T follicular helper cell (primary cell): Measurements from ENCODE around the gene RHBDD3.

ENCODE experiments used
- DNase-seq: peaks from one replicate; pipeline ENCODE4 v3.0.0-alpha.2; 2020; ENCODE audit warnings: low read depth

The RHBDD3 gene

GRCh38 chr22:29269731-29270474, 2.1 kb upstream of the RHBDD3 start:
- no peak for DNase-seq

DNA sequence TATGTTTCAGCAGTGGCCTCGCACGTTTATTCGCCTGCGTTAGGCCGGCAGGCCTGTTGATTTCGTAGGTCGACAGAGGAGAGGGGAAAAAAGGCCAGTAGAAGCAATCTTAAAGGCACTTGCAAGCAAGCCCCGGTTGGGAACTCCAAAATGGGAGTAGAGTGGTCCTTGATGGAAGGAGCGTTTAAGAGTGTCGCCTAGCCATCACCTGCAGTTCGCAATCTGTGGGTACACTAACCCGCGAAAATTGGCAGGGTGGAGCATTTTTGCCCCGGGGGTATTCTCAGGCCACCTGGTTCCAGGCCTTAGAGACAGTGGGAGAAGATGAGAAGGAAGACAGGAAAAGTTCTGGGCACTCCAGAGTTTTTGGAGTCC, 1.4 kb upstream of the RHBDD3 start:
- no peak for DNase-seq

- peak; percentile 19 for DNase-seq
Measured at GRCh38 chr22:29268511-29269229, 889 bp upstream of the RHBDD3 start.

GRCh38 chr22:29267462-29267857, 321 bp downstream of the RHBDD3 start:
- no peak for DNase-seq

- DNase-seq: no peak
Measured at GRCh38 chr22:29266564-29267461, 968 bp downstream of the RHBDD3 start.

DNA sequence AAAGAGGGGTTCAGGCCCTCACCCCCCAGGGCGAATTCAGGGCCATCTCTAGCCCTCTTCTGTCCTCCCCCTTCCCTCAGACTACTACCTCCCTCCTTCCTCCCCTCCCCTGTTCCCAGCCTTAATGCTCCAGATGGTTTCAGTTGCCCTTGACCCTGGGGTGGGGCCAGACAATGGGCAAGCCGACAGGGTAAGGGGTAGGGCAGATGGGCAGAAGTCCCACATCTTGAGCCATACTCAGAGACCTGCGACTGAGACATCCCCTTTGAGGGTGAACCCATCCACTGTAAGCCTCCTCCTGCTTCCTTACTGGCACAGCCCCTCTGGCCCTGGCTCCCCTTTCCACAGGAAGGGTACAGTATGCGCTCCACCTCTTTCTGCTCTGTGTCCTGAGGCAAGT, 1.9 kb downstream of the RHBDD3 start:
- DNase-seq: no peak

DNA sequence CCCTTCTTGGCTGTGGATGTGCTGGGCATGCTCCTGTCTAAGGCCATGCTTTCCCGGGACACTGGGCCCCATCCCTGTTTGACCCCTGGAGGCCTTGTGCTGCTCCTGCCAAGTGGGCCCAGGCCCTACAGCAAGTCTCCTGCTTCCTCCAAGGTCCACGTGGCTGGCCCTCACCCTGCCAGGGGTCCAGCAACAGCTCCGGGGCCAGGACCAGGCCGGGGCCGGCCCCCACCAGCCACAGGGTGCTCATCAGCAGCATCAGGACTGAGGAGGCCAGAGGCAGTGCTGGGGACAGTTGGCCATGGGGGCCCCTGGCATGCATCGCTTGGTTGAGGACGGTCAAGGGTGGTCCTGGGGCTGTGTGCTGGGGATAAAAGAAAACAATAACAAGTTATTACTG, 2.5 kb downstream of the RHBDD3 start:
- no peak for DNase-seq

GRCh38 chr22:29263791-29264276, 3.9 kb downstream of the RHBDD3 start:
- DNase-seq: no peak

DNA sequence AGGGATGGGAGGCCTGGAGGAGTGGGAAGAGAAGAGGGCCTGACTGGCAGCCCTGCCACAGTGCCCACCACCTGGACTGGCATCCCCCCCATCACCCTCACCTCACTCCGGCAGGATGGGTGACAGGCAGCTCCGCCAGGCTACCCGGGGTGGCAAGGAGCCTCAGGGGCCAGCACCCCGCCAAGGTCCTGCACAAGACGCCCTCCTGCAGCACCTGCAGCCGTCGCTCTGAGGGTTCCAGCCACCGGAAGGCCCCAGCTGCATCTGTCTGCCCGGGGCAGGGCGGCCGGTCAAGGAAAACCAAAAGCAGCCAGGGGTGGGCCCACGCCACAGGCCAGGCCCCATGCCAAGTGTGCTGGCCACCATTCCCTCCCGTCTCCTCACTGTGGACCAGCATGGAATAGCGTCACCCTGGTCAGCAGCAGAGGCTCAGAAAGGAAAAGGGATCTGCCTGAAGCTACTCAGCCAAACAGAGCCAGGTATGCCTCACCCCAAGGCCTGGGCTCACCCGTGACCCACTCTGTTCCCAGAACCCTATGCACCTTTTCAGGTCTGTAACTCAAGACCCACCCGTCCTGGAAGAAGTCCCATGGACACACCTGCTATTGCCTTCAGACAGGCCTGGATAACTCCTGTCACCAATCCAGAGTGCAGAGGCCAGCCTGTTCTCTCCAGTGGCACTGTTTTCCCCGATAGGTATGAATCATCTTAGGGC, 7.0 kb downstream of the RHBDD3 start:
- no peak for DNase-seq

DNA sequence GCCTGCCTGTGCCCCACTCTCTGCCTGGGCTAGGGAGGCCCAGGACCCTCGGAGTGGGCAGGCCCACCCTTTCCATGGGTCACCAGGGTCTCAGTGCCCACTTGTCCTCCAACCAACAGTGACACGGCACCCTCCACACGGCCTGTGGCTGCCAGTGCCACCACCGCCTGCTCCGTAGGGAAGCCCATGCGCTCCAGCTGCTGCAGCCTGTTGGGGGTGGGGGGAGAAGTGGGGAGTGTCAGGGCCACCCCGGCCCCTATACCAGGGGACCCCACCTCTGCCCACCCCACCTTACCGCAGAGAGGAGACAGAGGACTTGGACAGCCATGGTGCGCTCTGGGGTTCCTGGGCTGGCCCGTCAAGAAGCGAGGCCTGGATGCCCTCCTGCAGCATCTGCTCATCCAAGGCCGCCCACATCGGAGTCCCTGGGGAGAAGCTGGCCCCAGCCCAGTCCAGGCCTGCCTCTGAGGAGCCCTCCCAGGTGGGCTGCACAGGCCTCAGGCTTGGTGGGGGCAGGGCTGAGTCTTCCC, 7.7 kb downstream of the RHBDD3 start:
- DNase-seq: no peak

- DNase-seq: no peak
Measured at GRCh38 chr22:29259253-29259899, 8.4 kb downstream of the RHBDD3 start.

DNA sequence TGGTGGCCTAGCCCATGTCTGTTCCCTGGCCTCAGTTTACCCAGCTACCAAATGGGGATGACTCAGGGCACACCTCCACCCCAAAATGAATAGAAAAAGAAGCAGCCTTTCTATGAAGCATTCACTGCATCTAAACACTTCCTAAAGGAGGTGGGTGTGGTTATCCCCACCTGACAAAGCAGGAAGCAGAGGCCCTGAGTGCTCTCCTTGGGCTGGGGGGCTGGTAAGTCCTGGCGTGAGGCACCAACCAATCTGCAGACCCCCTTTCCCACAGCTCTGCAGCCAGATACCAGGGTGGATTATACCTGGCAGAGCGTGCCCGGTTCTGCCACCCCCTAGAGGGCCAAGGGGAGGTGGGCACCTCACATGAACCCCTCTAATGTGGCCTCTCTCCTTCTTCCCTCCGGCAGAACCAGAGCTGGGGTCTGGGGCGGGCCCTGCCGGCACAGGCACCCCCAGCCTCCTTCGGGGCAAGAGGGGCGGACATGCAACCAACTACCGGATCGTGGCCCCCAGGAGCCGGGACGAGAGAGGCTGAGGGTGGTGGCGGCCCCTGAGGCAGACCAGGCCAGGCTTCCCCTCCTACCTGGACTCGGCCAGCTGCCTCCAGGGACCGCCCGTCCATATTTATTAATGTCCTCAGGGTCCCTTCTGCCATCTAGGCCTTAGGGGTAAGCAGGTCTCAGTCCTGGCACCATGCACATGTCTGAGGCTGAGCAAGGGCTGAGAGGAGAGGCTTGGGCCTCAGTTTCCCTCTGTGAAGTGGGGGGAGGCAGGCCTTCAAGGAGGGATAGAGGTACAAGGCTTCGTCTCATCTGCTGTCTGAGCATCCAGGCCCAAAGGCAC, 9.2 kb downstream of the RHBDD3 start:
- DNase-seq: no peak

GRCh38 chr22:29257751-29258181, 10.0 kb downstream of the RHBDD3 start:
- no peak for DNase-seq

DNA sequence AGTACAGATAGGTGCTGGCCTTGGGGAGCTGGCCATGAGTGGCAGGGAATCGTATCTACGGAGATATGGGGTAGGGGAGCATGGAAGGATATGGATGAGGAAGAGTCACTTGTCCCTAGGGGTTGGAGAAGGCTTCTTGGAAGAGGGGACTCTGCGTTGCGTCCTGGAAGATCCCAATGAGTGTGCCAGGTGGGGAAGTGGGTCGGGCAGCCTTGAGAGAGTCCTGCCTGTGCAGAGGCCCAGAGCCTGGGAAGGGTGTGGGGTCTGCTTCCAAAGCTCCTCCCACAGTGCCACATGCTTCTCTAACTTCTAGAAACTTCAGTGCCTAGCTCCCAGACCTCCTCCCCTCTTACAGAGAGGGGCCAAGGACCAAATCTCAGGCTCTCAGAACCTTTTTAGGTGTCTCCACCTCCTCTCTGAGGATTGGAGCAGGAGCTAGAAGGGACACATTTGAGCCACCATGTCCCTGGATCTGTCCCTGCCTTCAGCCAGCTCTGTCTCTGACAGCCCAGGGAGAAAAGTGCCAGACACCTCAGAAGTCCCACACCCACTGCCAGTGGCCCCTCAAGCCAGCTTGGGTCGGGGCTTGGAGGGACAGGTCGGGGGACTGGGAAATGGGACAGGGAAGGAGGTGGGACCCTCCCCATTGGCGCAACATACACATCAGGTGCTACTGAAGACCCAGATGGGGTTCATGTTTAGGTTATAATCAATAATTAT, 11.0 kb downstream of the RHBDD3 start:
- DNase-seq: no peak

- DNase-seq: no peak
Measured at GRCh38 chr22:29255064-29255621, 12.6 kb downstream of the RHBDD3 start.

DNA sequence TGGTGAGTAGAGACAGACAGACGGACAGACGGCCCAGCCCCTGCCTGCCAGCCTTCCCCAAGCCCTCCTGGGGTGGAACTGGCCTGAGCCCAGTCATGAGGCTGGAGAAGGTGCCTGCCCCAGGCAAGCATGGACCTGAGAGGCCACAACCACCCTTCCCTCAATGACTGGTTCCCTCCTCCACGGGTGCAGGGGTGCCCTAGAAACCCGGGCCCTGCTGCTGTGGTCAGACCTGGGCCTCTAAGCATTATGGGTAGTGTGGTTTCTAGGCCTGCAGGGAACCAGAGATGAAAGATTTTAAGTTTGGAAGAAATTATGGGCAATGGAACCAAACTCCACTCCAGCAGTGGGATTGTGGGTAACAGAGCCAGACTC, 13.5 kb downstream of the RHBDD3 start:
- DNase-seq: no peak

- no peak for DNase-seq
Measured at GRCh38 chr22:29253561-29254285, 14.1 kb downstream of the RHBDD3 start.
